T-helper 2 cell treated with Interferon-gamma antibody and Interleukin-4, amounts not matched to agents 100 ng/mL and 5 ng/mL, for 36 hours (primary cell): ENCODE measurements around the gene TMEM60. TPM values are rescaled to one million over a fixed set of nuclear protein-coding genes. Genes with fewer than 3 reads are reported as not detected.

ENCODE experiments used
- intact Hi-C: fragments of 100-400 bp; cut with micrococcal nuclease; formaldehyde crosslinking; loops from one replicate; pipeline ENCODE4 v1.15.1; 2023
- total RNA-seq: library from RNA; stranded (reverse); gene quantifications from 2 replicates; pipeline ENCODE4 v1.2.3, GENCODE V29; 2022

Gene TMEM60
- total RNA-seq, 1 donor from 2014 or later, result 16.8 TPM

DNA sequence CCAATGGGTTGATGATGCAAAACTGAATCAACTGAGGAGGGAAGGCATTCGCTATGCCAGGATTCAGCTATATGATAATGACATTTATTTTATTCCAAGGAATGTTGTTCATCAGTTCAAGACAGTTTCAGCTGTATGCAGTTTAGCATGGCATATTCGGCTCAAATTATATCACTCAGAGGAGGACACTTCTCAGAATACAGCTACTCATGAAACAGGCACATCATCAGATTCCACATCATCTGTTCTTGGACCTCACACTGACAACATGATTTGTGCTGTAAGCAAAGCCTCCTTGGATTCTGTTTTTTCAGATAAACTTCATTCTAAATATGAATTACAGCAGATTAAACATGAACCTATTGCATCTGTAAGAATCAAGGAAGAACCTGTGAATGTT, 19.7 kb downstream of the TMEM60 start:
- intact Hi-C loops, result no loop called here

DNA sequence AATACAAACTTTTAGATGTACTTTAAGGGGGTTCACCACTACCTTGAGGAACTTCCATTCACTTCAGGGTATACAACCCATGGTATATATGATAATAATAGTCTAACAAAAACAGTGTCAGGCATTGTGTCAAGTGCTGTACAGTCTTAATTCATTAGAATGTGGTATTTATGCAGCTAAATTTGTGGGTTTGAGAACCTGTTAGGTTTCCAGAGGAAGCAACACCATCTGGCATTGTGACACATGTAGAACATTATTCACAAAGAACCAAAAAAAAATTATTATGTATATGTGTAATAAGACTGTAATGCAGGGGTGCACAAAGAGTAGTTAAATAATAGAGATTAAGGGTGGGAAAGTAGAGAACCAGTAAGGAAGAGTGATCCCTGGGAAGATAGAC, 26.3 kb downstream of the TMEM60 start:
- intact Hi-C loops, result no loop called here

DNA sequence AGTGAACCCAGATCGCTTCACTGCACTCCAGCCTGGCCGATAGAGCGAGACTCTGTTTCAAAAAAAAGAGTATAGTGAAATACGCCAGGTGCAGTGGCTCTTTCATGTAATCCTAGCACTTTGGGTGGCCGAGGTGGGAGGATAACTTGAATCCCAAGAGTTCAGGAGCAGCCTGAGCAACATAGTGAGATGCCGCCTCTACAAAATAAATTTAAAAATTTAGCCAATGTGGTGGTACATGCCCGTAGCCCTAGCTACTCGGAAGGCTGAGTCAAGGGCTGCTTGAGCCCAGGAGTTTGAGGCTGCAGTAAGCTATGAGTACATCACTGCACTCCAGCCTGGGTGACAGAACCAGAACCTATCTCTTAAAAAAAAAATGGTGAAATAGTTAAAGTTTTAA, 27.9 kb downstream of the TMEM60 start:
- intact Hi-C loops, result no loop called here

DNA sequence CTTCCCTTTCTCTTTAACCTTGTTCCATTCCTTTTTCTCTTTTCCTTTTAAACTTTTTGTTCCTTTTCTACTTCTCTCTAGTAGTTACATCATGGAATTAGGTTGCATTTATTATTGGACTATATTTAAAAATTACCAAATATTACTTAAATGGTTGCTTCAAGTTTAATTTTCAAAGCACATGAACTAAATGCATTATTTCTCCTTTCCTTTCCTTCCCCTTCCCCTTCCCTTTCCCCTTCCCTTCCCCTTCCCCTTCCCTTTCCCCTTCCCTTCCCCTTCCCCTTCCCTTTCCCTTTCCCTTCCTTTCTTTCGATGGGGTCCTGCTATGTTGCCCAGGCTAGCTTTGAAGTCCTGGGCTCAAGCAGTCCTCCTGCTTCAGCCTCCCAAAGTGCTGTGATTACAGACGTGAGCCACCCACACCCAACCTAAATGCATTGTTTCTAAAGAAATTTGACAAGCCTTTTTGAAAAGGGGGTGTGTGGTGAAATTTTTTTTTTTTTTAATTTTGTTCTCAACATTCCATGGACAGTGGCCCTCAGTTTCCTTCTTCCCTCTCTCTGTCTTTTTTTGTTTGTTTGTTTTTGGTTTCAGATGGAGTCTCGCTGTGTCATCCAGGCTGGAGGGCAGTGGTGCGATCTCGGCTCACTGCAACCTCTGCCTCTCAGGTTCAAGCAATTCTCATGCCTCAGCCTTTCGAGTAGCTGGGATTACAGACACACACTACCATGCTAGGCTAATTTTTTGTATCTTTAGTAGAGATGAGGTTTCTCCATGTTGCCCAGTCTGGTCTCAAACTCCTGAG, 31.2 kb downstream of the TMEM60 start:
- intact Hi-C loops, result no loop called here

DNA sequence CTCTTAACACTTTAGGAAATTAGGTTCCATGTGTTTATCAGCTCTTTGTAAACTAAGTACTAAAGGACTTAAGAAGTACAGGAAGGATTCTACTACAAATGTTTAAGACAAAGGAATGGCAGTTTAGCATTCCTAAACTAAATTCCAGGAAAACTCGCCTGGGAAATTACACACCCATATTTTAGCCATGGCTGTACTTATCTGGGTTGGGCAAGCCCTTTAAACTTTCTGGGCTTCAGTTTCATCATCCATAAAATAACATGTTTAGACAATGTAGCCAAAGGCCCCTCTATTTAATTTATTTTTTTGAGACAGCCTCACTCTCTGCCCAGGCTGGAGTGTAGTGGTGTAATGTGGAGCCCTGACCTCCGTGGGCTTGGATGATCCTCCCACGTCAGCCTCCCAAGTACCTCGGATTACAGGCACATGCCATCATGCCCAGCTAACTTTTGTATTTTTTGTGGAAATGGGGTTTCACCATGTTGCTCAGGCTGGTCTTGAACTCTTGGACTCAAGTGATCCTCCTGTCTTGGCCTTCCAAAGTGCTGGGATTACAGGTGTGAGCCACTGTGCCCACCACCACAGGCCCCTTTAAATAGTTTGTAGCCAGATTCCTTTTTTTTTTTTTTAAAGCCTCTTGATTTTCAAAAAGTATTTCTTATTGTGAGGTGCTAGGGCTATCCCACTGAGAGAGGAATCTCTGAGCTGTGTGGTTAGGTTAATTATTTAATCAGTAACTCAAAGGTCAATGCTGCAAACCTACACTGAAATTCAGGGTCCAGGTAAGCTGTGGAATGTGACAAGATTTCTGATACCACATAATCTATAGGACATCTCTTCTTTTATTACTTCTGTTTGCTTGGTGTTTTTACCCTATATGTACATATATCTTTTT, 32.1 kb downstream of the TMEM60 start:
- intact Hi-C loops, result no loop called here

DNA sequence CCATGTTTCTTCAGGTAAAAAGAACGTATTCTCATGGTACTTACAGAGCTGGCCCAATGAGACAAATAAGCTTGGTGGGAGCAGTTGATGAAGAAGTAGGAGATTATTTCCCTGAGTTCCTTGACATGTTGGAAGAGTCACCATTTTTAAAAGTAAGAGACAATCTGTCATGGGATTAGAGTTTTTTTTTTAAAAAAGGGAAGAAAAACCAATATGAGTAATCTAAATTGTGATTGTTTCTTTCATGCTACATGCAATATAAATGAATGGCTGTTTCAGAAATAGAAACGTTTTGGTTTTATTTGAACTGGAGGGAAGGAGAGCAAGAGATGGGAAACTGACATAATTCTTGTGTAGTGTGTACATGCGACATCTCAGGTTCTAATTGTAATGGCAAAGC, 32.8 kb downstream of the TMEM60 start:
- intact Hi-C loops, result no loop called here

DNA sequence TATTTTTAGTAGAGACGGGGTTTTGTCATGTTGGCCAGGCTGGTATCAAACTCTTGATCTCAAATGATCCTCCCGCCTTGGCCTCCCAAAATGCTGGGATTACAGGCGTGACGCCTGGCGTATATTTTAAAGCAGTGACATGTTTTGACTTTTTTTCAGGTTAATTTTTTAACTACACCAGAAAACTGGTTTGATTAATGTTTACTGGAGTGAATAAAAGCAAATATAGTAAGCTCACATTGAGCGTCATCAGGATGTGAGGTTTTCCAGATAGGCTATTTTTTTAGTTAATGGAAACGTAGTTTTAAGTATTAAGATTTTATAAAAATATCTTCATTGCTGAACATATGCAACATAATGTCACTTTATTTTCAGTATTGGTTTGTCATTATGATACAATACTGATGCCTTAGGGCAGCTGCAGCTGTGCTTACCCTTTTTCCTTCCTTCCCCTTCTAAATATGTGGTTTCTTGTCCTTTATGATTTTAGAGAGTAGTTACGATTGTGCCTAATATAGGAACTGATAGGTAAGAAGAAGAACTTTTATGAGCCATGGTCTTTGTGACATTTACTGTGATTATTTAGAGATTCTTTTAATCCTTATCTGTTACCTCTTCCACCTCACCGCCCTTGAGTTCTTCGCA, 37.3 kb downstream of the TMEM60 start:
- intact Hi-C loops, result no loop called here

DNA sequence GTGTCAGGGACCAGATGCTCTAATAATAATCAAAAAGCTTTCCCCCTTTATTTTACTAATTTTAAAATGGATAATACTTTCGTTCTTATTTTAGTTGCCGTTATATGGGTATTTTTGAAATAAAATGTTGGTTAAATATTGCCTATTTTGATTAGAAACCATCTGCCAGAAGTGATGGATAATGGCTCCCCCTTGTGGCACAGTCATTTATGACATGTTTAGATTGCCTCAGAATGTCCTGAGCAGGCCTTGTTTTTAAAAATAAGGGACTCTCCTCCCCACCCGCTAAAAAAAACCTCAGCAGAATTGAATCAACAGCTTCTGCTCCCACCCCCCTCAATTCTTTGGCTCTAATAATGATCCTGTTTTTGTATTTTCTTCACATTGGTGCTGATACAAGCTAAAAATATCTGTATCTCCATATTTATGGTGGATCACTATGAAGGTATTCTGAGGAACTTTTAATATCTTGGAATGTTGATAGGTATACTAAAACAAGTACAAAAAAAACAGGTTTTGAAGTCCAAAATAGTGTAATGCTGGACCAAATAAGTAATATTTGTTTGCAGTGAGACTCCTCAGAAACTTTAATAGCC, 38.8 kb downstream of the TMEM60 start:
- intact Hi-C loops, result loop anchor here (1.0 to 2.0 kb wide), 5 partner anchors 39 to 177 kb away; partner anchors contain the start of genes PHTF2, RSBN1L and TMEM60

DNA sequence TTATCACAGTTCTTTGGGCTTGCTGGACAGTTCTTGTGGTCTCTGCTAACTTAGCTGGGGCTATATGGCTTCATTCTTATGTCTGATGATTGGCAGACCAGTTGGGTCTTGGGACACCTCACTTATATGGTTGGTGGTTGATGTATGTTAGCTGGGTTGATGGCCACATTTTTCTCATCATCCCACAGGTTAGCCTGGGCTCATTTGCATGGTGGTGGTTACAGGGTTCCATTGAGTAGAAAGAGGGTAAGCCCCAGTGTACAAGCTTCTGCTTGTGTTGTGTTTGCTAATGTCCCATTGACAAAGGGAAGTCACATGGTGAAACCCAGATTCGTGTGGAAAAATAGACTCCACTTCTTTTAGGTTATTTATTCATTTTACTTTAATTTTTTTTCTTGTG, 40.6 kb downstream of the TMEM60 start:
- intact Hi-C loops, result no loop called here

DNA sequence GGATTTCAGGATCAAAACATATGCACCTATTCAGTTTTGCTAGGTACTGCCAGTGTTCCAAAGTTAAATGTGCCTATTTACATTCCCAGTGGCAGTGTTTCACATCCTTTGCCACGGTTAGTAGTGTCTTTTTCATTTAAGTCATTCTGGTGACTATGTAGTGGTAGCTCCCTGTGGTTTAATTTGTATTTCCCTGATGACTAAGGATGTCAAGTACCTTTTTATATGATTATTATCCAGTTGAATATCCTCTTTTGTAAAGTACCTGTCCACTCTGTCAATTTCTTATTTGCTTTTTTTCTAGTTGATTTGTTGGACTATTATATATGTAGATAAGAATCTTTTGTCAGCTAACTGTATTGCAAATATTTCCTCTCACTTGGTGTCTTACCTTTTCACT, 45.1 kb downstream of the TMEM60 start:
- intact Hi-C loops, result no loop called here

DNA sequence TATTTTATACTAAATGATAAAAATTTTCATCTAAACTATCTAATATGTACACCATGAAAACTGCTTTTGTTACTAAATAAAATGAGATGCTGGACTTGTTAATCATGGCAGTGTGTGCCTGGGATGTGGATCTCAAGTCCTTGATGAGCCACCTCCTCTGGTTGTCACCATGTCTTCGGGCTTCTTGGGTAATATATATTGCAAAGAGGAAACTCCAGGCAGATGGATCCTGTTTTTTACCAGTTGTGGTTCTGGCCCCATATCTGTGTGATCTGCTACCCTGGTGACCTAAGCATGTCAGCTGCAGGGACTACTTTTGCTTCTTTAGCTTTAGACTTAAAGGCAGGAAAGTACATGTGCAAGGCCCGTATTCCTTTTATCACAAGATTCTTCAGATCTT, 46.2 kb downstream of the TMEM60 start:
- intact Hi-C loops, result no loop called here

DNA sequence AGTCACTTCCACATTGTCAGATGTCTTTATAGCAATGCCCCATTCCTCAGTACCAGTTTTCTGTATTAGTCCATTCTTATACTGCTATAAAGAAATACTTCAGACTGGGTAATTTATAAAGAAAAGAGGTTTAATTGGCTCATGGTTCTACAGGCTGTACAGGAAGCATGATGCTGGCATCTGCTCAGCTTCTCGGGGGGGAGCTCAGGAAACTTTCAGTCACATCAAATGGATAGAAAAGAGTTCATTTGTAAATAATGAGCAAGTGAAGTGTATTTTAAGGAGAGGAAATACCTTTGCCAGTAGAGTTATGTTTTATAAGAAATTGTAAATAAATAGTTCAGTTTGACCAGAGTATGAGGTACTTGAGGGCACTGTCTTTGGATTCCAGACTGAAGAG, 50.5 kb downstream of the TMEM60 start:
- intact Hi-C loops, result no loop called here

DNA sequence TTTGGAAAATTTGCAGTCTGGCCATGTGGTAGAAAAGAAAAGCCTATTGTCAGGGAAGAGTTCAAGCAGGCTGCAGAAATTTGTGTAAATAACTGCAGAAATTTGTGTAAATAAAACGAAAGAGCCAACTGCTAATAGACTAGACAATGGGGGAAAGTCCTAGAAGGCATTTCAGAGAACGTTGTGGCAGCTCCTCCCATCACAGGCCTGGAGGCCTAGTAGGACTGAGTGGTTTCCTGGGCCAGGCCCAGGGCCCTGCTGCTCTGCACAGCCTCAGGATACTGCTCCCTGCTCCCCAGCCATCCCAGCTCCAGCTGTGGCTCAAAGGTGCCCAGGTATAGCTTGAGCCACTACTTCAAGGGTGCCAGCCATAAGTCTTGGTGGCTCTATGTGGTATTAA, 51.1 kb downstream of the TMEM60 start:
- intact Hi-C loops, result no loop called here

DNA sequence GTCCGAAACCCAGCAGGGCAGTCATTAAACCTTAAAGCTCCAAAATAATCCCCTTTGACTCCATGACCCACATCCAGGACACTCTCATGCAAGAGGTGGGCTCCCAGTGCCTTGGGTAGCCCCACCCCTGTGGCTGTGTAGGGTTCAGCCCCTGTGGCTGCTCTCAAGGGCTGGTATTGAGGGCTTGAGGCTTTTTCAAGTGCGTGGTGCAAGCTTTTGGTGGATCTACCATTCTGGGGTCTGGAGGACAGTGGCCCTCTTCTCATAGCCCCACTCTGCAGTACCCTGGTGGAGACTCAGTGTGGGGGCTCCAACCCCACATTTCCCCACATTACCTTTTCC, 51.4 kb downstream of the TMEM60 start:
- intact Hi-C loops, result no loop called here

DNA sequence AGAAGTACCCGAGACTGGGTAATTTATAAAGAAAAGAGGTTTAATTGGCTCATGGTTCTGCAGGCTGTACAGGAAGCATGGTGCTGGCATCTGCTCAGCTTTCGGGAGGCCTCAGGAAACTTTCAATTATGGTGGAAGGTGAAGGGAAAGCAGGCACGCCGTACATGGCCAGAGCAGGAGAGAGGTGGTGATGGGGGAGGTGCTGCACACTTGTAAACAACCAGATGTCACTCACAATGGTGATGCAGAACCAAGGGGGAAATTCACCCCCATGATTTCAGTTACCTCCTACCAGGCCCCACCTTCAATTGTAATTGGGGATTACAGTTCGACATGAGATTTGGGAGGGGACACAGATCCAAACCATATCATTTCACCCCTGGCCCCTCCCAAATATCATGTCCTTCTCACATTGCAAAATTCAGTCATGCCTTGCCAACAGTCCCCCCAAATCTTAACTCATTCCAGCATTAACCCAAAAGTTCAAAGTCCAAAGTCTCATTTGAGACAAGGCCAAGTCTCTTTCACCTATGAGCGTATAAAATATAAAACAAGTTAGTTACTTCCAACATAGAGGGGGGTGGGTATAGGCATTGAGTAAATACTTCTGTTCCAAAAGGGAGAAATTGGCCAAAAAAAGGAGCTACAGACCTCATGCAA, 51.9 kb downstream of the TMEM60 start:
- intact Hi-C loops, result no loop called here

DNA sequence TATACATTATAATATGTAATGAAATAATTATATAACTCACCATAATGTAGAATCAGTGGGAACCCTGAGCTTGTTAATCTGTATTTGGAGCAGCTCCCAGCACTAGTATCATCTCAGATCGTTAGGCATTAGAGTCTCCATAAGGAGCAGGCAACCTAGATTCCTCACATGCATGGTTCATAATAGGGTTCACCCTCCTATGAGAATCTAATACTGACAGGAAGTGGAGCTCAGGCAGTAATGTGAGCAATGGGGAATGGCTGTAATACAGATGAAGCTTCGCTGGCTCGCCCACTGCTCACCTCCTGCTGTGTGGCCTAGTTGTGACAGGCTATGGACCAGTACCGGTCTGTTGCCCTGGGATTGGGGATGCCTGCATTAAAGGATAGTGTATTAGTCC, 52.5 kb downstream of the TMEM60 start:
- intact Hi-C loops, result no loop called here

Other genes starting within 250 kb of the TMEM60 start
- gene RSBN1L, start 102.0 kb downstream of the TMEM60 start, total RNA-seq, result 30.4 and 30.8 TPM in 2 replicates
- gene PHTF2, start 339 bp upstream of the TMEM60 start, total RNA-seq, result 57.6 and 60.0 TPM in 2 replicates